Right lobe of liver (tissue), 4 donors: ENCODE measurements around the gene RASA2.

ENCODE experiments used
- POLR2A ChIP-seq: fragments of 450-650 bp; IDR thresholded peaks from one replicate; pipeline ENCODE4 v1.6.1; 2017; ENCODE audit warnings: antibody characterized with exemption, mild to moderate bottlenecking
- TF ChIP-seq, protein P1 (sequence below), 4 donors: fragments of 200-600 bp in 3 of 4; fragments of 450-650 bp in 1 of 4; IDR thresholded peaks; one replicate each; pipeline versions ENCODE4 v1.5.1 to v1.8.0; 2016 to 2022; ENCODE audit warnings: antibody characterized with exemption in 4 of 4, mild to moderate bottlenecking in 2 of 4
- donor health status: DM: no; HTN: no; CAD: no.
- donor health status: DM: no; HTN: no; CAD: no.
- donor health status: DM: no; HTN: yes; CAD: no.

DNA sequence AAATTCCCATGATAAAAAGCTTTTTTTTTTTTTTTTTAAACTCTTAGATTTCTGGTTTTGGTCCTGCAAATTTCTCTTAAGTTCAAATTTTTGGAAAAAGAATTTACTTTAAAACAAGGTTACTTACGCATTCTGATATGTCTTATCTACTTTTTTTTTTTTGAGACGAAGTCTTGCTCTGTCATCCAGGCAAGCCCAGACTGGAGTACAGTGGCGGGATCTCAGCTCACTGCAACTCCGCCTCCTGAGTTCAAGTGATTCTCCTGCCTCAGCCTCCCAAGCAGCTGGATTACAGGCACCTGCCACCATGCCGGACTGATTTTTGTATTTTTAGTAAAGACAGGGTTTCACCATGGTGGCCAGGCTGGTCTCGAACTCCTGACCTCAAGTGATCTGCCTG lies 83.2 kb downstream of the RASA2 start:
- TF ChIP-seq POLR2A = no peak
- TF ChIP-seq, protein P1, sequence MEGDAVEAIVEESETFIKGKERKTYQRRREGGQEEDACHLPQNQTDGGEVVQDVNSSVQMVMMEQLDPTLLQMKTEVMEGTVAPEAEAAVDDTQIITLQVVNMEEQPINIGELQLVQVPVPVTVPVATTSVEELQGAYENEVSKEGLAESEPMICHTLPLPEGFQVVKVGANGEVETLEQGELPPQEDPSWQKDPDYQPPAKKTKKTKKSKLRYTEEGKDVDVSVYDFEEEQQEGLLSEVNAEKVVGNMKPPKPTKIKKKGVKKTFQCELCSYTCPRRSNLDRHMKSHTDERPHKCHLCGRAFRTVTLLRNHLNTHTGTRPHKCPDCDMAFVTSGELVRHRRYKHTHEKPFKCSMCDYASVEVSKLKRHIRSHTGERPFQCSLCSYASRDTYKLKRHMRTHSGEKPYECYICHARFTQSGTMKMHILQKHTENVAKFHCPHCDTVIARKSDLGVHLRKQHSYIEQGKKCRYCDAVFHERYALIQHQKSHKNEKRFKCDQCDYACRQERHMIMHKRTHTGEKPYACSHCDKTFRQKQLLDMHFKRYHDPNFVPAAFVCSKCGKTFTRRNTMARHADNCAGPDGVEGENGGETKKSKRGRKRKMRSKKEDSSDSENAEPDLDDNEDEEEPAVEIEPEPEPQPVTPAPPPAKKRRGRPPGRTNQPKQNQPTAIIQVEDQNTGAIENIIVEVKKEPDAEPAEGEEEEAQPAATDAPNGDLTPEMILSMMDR (IDR thresholded peaks at IDR 0.05) = no peak
